Gastroesophageal sphincter (tissue), 3 donors: Measurements from ENCODE around the gene ATRN.

ENCODE experiments used
- EP300 ChIP-seq: sonication (generic); formaldehyde crosslinking; IDR thresholded peaks from one replicate; pipeline ENCODE4 v1.6.1; 2017; ENCODE audit warnings: antibody characterized with exemption, mild to moderate bottlenecking
- POLR2A ChIP-seq, 2 donors: fragments of 450-650 bp; IDR thresholded peaks; one replicate each; pipeline ENCODE4 v1.6.1; 2017; ENCODE audit warnings: antibody characterized with exemption in 2 of 2, mild to moderate bottlenecking in 2 of 2, moderate library complexity in 1 of 2
- POLR2AphosphoS5 ChIP-seq: sonication (generic); formaldehyde crosslinking; IDR thresholded peaks from one replicate; pipeline ENCODE4 v1.6.1; 2017; ENCODE audit warnings: antibody characterized with exemption
- TF ChIP-seq, protein P1 (sequence below), 4 experiments: fragments of 200-600 bp in 2 of 4; fragments of 450-650 bp in 2 of 4; sonication (generic) in 1 of 4; IDR thresholded peaks; one replicate each; pipeline ENCODE4 v1.5.1; 2017 to 2019; ENCODE audit warnings: antibody characterized with exemption in 4 of 4, mild to moderate bottlenecking in 2 of 4, moderate library complexity in 2 of 4

DNA sequence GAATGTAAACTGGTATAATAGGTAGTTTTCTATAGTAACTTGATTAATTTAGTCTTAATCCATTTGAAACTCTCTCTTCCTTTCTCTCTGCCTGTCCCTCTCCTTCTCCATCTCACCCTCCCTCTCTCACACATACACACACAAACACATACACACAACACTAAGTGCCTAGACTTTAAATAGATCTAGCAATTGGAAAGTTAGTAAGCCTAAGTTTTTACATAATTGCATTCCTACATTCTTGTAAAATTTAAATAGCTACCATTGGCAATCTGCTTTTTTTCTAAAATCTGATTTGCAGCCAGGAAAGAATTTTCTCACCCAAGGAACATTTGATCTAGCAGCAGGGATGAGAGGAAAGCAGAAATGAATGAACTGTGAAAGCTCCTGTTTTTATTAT is 176.7 kb downstream of the ATRN start:
- TF ChIP-seq, protein P1, sequence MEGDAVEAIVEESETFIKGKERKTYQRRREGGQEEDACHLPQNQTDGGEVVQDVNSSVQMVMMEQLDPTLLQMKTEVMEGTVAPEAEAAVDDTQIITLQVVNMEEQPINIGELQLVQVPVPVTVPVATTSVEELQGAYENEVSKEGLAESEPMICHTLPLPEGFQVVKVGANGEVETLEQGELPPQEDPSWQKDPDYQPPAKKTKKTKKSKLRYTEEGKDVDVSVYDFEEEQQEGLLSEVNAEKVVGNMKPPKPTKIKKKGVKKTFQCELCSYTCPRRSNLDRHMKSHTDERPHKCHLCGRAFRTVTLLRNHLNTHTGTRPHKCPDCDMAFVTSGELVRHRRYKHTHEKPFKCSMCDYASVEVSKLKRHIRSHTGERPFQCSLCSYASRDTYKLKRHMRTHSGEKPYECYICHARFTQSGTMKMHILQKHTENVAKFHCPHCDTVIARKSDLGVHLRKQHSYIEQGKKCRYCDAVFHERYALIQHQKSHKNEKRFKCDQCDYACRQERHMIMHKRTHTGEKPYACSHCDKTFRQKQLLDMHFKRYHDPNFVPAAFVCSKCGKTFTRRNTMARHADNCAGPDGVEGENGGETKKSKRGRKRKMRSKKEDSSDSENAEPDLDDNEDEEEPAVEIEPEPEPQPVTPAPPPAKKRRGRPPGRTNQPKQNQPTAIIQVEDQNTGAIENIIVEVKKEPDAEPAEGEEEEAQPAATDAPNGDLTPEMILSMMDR (IDR thresholded peaks at IDR 0.05): no peak
- TF ChIP-seq POLR2A (IDR thresholded peaks at IDR 0.05) (no peak), POLR2AphosphoS5 (no peak), EP300 (no peak)
